Pancreas (tissue), 10 donors: ENCODE results near the gene CIPC. TPM values are rescaled to one million over a fixed set of nuclear protein-coding genes. Genes with fewer than 3 reads are reported as not detected.

Experiments
- ATAC-seq, 4 donors: fragments of 200-7000 bp; cut with Tn5 transposase; one replicate each; pipeline versions ENCODE4 v1.8.0 to v1.9.1; 2020; ENCODE audit warnings: mild to moderate bottlenecking in 4 of 4, moderate library complexity in 4 of 4
- DNase-seq, 6 donors: peaks; one replicate each; pipeline ENCODE4 v3.0.0-alpha.2; 2020
- FAIRE-seq: peaks from 2 replicates; lab custom pipeline; 2012; peaks lifted over from hg19 to GRCh38; lab: Jason Lieb, UNC
- H3K27ac ChIP-seq, 4 donors: fragments of 200-600 bp; sonication (generic); 1 replicate in 3 of 4; 2 replicates in 1 of 4; pipeline versions ENCODE4 v1.5.0 to v1.8.0; 2020
- H3K27me3 ChIP-seq, 4 donors: fragments of 200-600 bp; one replicate each; pipeline ENCODE4 v1.8.0; 2021
- H3K36me3 ChIP-seq, 3 donors: fragments of 200-600 bp; sonication (generic) in 1 of 3; one replicate each; pipeline versions ENCODE4 v1.5.0 to v1.8.0; 2020 to 2021
- H3K4me1 ChIP-seq, 3 donors: fragments of 200-600 bp; one replicate each; pipeline ENCODE4 v1.8.0; 2021
- H3K4me3 ChIP-seq, 4 donors: fragments of 200-600 bp; sonication (generic) in 2 of 4; one replicate each; pipeline versions ENCODE4 v1.5.0 to v1.8.0; 2020 to 2021
- H3K9me3 ChIP-seq, 4 donors: fragments of 200-600 bp; one replicate each; pipeline ENCODE4 v1.8.0; 2021
- CTCF ChIP-seq, 4 donors: fragments of 200-600 bp; sonication (generic) in 3 of 4; IDR thresholded peaks; one replicate each; pipeline versions ENCODE4 v1.5.0 to v1.8.0; 2021; ENCODE audit warnings: antibody characterized with exemption in 4 of 4
- WGBS, 2 donors: extraction: QIAGEN DNeasy Blood & Tissue Kit; methylation state at CpG; one replicate each; pipeline ENCODE4 v1.1.7; 2013; 5-methylcytosine and 5-hydroxymethylcytosine counted together
- intact Hi-C, 3 donors: fragments of 100-400 bp; cut with DNase I; formaldehyde crosslinking; loops; one replicate each; pipeline versions ENCODE4 v1.11.1 to v1.14.2; 2022
- polyA plus RNA-seq, 2 donors: library from polyadenylated mRNA; stranded (reverse); fragments of 200-250 nt; gene quantifications; one replicate each; pipeline ENCODE4 v1.2.3, GENCODE V29; 2013
- total RNA-seq, 6 donors: library from RNA; stranded (reverse); fragmentation: NEBNext Ultra II Directional in 4 of 6; extraction: Animal tissue kit (Norgen Biotek cat#: 25700) in 4 of 6; gene quantifications; one replicate each; pipeline versions ENCODE4 v1.2.1 to v1.2.4, GENCODE V29; 2021 to 2023
- donor health status: healthy with polysubstance abuse.
- donor health status: DM: no; HTN: no; CAD: no; lungs with moderate emphysema.
- donor health status: DM: no; HTN: no; CAD: no.
- donor health status: control.
- donor health status: control.
- donor health status: Bipolar disorder and iron deficiency.
- donor health status: DM: yes; HTN: yes; CAD: no.
- donor health status: DM: no; HTN: no; CAD: no.
- donor health status: DM: no; HTN: no; CAD: no.
- donor health status: DM: yes; HTN: yes; CAD: no.

CIPC gene
- total and polyA plus RNA-seq, 8 donors: 2.7 to 12.6 (median 7.6) TPM

- FAIRE-seq (no peak), DNase-seq (peak; percentile 58 to 83 (median 70)), ATAC-seq (peak; percentile 86 to 99 (median 93))
- H3K27ac ChIP-seq: no peak overlapping the region
- 6 to 8% methylated on average over 22 of the region's 22 CpGs for WGBS, 2 donors
- H3K4me1 ChIP-seq: no peaks in the 10 kb centered on the region
- H3K36me3 ChIP-seq: no peaks in the 10 kb centered on the region
- H3K4me3 ChIP-seq: no peak overlapping the region
- no peaks in the 10 kb centered on the region for H3K9me3 ChIP-seq
- intact Hi-C loops: no loop called here
- TF ChIP-seq CTCF (IDR thresholded peaks at IDR 0.05): no peak
- peaks cover 0 to 16% (median 1%) of the 10 kb centered on the region in 4 donors for H3K27me3 ChIP-seq
Observed at GRCh38 chr14:77133720-77134338, 35.8 kb downstream of the CIPC start.

GRCh38 chr14:77139022-77139421 is 41.0 kb downstream of the CIPC start:
- ATAC-seq: no peak

DNA sequence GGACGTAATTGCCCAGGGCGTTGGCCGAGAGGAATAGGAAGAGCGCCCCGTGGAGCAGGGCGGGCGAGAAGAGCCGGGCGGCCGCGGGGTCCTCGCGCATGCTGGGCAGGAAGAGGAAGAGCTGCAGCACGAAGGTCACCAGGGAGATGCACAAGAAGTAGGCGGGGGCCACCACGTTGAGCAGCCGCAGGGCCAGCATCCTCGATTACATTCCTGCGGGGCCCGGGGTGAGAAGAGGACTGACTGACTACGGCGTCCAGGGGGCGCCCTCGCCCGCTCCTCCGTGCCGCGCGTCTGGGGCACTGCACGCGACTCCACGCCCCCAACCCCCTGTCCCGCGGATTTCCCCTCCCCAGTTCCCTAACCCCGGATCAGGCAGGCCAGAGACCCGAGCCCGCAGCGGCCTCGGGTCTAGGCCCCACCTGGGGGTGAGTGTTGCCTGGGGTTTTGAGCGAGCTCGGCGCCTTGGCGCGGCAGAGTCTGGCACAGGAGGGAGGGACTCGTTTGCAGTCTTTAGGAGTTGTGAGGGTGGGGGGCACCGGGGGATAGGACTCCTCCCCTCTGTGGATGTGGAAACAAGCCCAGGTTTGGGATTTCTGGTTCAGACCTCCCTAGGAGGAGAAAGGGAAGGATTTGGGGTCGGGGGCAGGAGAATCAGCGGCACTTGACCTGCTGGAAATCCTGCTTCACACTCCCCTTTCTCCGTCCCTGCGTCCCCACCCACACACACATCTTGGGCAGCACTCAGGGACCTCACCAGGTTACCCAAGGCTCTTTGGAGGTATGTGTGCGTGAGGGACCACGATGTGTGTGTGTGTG is 41.7 kb downstream of the CIPC start:
- FAIRE-seq (no peak), DNase-seq (peak in 4 of 6 donors; percentile 28 to 78 (median 52)), ATAC-seq (peak; percentile 54 to 83 (median 76))
- peaks cover 0 to 30% (median 4%) of the 10 kb centered on the region in 4 donors for H3K27me3 ChIP-seq
- TF ChIP-seq CTCF (IDR thresholded peaks at IDR 0.05): peak in 2 of 4 donors; percentile 25
- H3K4me3 ChIP-seq: peak overlapping the region in 1 of 4 donors; percentile 7
- no peak overlapping the region for H3K27ac ChIP-seq
- WGBS, 2 donors: 2 to 4% methylated on average over 46 to 52 of the region's 52 CpGs
- no peaks in the 10 kb centered on the region for H3K9me3 ChIP-seq
- intact Hi-C loops: no loop called here
- no peaks in the 10 kb centered on the region for H3K36me3 ChIP-seq
- H3K4me1 ChIP-seq: peaks cover 0 to 13% (median 3%) of the 10 kb centered on the region in 3 donors

More at GRCh38 chr14:77139022-77139421, 41.0 kb downstream of the CIPC start:
- FAIRE-seq: no peak
- Histone ChIP-seq H3K27me3 (peaks cover 0 to 30% (median 4%) of the 10 kb centered on the region in 4 donors), H3K27ac (no peak overlapping the region), H3K4me1 (peaks cover 0 to 13% (median 3%) of the 10 kb centered on the region in 3 donors), H3K36me3 (no peaks in the 10 kb centered on the region), H3K4me3 (no peak overlapping the region), H3K9me3 (no peaks in the 10 kb centered on the region)
- intact Hi-C loops: no loop called here
- 63 to 74% methylated on average over 15 of the region's 15 CpGs for WGBS, 2 donors
- no peak for TF ChIP-seq CTCF (IDR thresholded peaks at IDR 0.05)
- DNase-seq: peak in 1 of 6 donors; percentile 19

DNA sequence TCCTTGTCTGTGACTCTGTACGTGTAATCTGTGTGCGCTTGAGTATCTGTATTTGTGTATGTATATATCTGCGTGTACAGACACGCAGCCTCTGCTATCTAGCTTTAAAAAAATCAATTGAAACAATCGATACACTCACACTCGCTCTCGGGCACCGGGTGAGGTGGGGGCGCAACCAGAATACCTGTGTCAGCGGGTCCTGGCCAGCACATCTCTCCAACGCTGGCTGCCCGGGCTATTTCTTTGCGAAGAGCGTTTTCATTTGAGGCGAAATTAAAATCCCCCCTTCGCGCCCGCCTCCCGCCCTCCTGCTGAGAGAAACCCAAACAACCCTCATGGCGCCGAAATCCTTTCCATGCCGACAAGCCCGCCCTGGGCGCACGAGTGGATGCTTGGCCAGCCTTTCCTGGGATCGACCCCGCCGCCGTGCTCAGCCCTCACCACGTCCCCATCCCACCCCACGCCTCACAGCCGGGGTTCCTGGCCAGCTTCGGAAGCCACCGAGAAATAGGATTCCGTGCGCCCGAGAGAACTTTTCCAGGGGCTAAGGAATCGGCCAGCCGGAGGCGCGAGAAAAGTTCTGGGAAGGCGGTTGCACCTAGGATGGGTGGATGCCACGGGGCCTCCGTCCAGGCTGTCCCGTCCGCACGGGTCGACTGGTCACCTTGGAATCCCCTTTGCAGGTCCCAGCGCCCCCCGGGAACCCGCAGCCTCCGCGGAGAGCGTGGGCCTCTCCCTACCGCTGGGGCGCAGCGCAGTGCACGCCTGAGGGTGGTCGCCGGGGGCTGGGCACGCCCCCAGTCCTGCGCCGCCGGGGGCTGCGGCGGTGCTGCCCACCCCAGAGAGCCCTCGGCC is 42.5 kb downstream of the CIPC start:
- Histone ChIP-seq H3K4me3 (peak overlapping the region in 3 of 4 donors; percentile 7 to 49 (median 31)), H3K36me3 (no peaks in the 10 kb centered on the region), H3K27ac (no peak overlapping the region), H3K4me1 (peaks cover 0 to 13% (median 3%) of the 10 kb centered on the region in 3 donors), H3K9me3 (no peaks in the 10 kb centered on the region), H3K27me3 (peaks cover 0 to 36% (median 4%) of the 10 kb centered on the region in 4 donors)
- no peak for TF ChIP-seq CTCF (IDR thresholded peaks at IDR 0.05)
- FAIRE-seq (no peak), DNase-seq (no peak), ATAC-seq (no peak)
- WGBS, 2 donors: 1 to 2% methylated on average over 67 of the region's 67 CpGs
- intact Hi-C loops: no loop called here
